ENCODE results near the gene LMTK2.

Gene LMTK2

DNA sequence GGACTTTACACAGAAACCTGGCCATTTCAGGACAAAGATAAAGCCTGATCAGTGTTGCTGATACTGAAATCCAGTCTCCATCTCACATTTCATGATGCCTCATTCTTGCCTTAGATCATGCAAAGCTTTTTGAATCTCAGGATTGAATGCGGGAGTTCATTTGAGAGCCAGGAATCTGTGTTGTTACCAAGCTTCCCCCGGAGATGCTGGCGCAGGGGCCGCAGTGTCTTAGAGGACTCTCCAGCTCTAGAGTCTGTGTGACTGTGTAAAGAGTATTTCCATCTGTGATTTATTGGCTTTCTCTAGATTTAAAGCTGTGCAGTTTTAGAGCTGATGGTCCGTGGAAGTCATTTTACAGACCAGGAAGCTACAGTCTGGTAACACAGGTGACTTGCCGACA, 32.0 kb downstream of the LMTK2 start:
- no peak for DNase-seq

DNA sequence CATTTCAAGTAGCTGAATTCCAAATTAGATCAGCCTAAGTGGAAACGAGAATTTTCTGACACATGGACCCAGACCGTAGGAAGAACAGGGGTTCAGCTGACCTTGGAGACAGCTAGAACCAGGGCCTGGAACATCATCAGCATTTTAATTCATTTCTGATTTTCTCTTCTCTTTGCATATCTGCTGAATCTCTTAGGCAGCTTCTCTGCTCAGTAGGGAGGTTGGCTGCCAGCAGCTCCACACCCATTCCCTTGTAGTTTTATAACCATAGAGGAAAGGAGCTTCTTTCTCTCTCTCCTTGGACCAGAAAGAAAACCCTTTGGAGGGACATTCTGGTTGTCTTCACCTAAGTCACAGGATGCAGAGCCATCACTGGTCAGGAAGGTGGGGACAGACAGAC, 36.0 kb downstream of the LMTK2 start:
- DNase-seq = no peak

DNA sequence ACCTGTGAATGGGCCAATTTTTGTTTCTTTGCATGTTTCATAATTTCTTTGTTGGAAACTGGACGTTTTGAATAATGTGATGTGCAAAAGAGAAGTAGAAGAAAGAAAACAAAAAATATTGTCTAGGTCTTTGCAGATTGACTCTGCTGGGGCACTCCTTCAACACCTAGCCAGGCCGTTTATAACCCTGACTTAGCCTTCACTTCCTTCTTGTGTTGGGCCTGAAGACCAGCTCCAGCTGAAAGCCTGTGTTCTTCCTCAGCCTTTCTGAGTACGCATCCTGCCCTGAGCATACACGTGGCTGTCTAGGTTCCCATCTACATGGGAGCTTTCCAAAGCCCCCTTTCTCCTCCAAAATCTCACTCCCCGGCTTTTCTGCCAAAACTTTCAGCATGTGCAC, 41.9 kb downstream of the LMTK2 start:
- DNase-seq = no peak

DNA sequence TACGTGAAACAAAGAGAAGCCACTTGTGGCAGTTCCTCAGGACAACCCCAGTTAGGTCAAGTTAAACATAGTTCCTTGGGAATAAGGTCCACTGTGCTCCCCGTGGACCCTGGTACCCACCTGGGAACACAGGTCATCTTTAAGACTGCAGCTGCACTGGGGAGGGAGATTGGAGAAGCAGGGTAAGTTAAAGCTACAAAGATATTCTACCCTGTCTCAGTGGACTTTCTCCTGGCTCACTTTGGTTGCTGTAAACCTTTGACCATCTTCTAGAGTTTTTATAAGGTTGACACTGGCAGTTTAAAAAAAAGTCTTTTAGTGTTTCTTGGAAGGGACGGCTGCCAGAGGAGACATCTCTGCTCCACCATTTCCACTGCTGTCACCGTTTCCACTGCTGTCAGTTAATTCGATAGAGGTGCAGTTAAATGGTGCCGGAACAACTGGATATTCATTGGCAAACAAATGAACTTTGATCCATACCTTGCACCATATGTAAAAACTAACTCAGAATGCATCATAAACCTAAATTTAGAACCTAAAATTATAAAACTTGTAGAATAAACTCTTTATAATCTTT, 42.5 kb downstream of the LMTK2 start:
- no peak for DNase-seq

DNA sequence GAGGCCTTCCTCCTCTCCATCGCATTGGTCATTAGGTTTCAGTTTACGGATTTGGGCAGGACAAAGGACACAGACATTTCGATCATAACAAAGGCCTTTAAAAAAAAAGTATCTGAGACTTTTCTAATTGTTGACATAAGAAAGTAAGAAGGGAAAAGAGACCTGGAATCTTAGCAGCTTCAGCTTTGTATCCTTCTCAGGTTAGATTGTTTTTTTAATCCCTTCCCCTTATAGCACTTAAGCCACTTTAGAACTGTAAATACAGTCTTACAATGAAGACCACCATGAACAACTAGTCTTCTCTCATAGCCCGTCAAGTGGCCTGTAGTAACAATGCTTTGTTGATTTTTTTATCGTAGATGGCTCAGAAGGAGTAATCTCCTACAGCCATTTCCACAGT, 45.2 kb downstream of the LMTK2 start:
- DNase-seq = no peak

DNA sequence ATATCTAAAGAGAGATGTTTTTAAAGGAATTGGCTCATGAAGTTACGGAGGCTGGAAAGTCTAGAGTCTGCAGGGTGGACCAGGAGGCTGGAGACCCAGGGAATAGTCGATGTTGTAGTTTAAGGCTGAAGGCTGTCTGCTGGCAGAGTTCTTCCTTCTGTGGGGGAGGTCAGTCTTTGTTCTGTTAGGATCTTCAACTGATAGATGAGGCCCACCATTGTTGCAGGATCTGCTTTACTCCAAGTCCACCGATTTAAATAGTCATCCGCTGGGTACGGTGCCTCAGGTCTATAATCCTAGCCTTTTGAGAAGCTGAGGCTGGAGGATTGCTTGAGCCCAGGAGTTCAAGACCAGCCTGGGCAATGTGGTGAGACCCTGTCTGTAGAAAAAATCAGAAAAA, 50.0 kb downstream of the LMTK2 start:
- no peak for DNase-seq

DNA sequence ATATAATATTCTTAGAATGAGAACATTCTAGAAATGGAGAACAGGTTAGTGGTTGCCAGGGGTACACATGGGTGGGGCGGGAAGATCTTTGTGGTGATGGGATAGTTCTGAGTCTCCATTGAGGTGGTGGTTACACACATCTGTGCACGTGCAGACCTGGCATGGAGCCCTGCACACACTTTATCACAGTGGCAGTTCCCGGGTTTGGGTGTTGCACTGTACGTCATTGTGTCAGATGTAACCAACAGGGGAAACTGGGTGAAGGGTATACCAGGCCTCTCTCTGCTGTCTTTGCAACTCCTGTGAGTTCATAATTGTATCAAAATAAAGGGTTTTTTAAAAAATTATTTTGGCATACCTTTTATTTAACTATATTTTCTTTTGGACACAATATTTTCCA, 51.1 kb downstream of the LMTK2 start:
- no peak for DNase-seq

DNA sequence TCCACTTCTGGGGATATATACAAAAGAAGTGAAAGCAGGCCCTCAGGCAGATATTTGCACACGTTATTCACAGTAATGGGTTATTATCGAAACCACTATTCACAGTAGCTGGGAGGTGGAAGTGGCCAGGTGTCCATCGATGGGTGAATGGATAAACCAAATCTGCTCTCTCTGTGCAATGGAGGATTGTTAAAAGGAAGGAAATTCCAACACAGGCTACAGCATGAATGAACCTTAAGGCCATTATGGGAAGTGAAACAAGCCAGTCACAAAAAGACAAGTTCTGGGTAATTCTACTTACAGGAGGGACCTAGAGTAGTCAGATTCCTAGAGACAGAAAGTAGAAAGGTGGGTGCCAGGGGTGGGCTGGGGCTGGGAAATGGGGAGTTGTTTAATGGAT, 56.1 kb downstream of the LMTK2 start:
- no peak for DNase-seq

DNA sequence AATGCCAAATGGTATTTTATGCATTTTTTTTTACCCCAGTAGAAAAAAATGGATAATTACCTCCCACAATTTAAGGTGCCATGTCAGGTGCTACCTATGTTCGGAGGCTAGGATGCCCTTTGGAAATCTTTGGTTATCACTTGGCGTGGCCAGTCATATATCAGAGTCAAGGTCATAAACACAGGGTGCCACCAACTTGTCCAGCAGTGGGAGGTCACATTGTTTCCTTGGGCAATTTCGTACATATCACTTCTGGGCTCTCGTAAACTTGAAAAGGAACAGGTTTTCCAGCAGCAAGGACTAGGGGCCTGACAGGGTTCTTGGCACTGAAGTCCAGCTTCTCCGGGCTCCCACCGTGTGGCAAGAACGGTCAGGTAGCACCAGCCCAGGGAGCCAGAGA, 56.6 kb downstream of the LMTK2 start:
- DNase-seq = no peak

DNA sequence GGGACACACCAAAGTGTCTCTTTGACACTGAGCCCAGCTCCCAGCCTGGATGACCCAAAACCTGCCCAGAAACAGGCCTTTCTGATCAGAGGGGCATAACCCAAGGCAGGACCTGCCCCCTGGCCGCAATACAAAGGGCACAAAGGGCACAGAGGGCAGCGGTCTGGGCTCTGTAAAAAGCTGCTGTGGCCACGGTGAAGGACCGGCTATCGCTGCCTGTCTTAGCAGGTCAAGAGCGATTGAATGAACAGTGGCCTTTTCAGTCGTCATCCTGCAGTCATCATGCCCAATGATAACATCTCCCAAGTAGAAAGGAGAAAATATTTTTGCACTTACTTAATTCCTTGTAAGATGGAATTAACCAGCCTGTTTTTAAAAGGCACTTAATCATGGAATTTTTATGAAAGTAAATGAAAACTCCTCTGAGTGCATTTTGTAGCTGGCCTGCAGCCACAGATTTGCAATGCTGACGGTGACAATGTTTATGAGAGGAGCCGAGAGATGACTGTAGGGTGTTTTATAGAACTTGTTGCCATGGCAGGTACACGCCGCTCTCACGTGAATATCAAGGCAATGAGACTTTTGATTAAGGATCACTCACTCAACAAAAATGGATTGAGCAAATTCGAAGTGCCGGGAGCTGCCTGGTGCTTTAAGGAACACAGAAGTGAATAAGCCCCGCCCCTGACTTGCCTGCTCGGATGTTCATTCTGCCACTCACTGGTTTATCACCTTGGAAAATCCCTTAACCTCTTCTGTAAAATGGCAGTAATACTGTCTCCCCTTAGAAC, 57.2 kb downstream of the LMTK2 start:
- DNase-seq = no peak

DNA sequence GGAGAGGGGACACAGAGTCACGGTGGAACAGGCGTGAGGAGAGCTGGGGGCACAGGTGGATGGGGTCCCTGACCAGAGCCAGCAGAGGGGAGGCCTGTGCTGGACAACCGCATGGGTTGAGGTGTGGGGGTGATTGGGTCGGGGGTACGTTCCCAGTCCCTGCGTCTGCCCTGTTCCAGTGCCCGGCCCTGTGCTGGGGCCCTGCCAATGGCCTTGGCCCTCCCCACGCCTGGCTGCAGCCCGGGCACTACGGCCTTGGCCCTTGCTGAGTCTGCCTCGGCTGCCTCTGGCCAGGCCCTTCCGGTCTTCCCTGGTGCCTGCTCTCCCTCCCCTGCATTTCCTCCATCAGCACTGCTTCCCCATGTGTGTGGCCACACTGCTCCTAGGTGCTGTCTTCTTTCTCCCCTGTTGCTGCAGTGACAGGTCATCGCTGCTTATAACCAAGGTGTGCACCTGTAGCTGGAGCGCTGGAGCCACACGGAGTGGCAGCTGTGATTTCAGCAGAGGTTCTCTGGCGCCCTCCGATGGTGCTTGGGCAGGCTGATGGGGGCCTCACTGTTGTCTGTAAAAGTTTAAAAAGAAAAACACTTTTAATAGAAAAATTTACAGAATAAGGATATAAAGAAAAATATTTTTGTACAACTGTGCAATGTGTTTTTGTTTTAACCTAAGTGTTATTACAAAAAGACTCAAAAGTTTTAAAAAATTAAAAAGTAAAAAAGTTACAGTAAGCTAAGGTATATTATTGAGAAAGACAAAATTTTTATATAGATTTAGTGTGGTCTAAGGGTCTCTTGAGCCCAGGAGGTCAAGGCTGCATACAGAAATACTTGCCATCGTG, 59.4 kb downstream of the LMTK2 start:
- peak; percentile 39 to 65 for DNase-seq

DNA sequence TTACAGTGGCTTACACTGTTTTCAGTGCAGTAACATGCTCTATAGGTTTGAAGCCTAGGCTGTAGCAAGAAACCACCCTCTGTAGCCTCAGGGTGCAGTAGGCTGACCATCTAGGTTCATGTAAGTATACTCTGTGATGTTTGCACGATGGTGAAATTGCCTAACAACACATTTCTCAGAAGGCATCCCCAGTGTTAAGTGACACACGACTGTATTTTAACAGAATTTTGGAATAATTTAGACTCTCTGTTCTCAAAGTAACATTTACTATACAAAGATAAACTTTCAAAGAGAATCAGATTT, 60.0 kb downstream of the LMTK2 start:
- no peak for DNase-seq

DNA sequence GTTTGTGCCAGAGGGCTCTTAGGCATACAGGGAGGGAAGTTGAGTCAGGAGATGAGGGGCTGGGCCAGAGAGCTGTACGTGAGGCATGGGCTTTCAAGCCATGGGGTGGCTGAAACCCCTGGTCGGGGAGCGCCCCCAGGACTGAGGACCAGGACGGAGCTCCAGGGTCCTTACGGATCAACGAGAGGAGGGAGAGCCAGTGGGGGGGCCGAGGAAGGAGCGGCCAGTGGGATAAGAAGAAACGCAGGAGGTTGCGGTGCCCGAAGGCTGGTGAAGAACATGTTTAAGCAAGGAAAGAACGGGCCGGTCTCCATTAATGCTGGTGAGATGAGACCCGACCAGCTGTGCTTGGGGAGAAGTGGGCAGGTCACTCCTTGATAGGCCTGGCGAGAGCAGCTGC, 61.0 kb downstream of the LMTK2 start:
- no peak for DNase-seq

DNA sequence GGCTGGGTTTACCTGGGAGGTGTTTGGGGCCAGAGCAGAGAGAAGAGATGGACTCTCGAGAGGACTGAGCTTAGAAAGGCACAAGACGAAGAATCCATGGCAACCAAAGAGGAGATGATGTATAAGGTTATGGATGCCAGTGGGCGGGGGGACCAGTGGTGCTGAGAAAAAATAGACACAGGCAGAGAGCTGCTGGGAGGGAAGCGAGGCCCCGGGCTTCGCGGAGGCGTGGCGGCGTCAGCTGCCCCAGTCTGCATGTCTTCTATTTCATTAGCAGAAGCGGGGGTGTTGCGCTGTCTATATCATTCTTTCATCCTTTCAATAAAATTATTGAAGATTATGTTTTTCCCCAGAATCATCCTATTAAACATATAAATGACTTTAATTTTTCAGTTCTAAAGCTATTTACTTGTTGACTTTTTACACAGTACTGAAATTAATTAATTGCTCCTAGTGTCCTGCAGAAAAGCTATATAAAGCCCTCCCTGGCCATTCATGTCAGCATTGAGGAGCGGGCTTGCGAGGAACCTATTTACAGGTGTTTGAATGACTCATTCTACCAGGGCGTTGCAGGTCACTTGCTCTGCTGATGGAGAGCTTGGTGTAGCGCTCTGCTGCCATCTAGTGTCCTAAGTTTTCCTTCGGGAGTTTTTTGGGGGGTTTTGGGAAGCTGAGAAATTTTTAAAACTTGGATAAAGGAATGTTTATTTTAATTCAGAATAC, 61.7 kb downstream of the LMTK2 start:
- peak; percentile 58 to 69 for DNase-seq

DNA sequence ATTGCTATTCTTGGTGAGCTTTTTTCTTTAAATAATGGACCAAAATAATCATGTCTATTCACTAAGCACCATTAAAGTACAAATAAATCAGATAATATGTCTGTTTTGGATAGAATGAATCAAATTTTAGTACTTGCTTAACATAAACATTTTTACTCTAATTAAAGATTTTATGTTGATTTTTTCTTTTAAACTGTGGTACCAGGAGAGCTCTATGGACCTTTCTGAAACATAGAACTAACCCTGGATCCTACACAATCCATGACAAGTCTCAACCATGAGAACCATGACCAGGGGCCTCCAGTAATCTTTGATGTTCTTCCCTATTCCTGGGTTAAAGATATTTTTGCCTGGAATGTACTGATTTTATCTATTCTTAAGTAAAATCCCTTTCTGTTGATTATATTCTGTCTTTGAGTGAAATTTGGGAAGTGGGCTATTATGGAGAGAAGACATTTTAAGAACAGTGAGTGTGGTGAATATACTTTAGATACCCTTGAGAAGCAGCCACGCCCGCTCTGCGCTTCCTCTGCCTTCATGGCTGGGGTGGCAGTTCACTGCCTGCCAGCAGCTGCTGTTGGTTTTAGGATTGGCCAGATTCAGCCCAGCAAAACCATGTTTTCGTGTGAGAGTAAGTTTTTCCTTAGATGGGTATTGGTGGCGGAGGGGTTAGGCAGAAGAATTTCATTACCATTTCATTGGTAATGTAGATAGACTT, 62.4 kb downstream of the LMTK2 start:
- DNase-seq = no peak

DNA sequence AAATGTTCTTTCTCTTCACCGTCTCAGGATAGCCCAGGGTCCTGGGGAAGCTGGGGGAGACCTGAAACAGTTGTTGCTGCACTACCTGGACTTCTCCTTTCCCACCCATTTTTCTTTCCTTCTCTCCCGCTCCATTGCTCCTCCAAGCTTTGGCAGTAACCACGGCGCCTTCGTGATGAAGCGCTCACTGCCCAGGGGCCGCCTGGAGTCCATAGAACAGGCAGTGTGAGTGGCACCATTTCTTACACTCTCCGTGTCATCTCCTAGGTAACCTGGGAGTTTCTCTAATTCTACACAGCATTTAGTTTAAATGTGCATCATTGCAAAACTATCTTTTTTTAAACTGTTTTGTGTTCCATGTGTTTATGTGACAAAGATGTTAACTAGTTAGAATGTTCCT, 64.3 kb downstream of the LMTK2 start:
- DNase-seq = no peak

DNA sequence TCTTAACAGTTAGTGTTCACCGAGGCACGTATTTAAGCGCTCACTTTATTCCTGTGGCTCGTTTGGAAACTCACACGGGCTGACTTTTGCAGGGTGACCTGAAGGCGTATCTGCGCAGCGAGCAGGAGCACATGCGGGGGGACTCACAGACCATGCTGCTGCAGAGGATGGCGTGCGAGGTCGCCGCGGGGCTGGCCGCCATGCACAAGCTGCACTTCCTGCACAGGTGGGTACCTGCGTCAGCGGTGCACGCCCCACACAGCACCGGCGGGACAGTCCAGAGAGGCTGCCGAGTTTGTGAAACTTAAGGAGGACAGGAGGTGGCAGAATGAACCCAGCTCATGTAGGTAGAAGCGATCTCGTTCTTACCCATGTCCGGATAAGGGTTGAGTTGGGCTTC, 64.8 kb downstream of the LMTK2 start:
- DNase-seq = no peak

DNA sequence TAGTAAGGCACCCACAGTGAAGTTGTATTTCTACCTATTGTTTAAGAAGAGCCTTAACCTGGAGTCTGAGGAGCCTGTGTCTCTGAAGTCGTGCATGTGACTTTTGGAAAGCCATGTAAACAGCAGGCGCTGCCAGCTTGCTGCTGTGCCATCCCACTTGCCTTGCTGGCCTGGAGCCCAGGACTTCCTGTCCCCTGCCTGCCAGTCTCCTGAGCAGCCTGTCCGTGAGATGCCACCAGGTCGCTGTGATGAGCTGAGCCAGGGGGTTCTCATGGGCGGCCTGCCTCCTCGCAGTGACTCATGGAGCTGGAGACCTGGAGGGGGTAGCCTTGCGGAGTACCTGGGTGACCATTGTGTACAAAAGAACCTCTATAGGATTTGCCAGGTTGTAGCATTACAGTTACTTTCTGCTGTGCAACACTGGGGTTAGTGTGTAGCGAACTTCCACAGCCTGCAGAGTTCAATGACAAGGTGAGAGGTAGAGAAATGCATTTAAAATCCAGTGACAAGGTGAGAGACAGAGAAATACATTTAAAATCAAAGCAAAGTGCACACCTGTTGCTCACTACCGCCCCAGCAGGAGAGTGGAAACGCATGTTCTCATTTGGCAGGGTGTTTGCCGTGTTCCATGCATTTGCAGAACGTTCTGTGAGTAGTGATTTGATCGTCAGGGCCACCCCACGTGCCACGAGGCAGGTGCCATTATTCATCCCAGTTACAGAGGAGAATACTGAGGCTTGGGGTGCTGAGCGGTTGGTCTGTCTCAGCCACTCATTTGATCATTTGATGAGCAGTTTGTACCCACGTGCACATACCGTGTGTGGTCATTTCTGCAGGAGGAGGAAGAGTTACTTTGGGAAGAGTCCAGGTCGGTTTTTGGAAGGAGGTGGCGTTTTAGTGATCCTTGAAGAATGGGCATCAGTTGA, 67.9 kb downstream of the LMTK2 start:
- DNase-seq = no peak

DNA sequence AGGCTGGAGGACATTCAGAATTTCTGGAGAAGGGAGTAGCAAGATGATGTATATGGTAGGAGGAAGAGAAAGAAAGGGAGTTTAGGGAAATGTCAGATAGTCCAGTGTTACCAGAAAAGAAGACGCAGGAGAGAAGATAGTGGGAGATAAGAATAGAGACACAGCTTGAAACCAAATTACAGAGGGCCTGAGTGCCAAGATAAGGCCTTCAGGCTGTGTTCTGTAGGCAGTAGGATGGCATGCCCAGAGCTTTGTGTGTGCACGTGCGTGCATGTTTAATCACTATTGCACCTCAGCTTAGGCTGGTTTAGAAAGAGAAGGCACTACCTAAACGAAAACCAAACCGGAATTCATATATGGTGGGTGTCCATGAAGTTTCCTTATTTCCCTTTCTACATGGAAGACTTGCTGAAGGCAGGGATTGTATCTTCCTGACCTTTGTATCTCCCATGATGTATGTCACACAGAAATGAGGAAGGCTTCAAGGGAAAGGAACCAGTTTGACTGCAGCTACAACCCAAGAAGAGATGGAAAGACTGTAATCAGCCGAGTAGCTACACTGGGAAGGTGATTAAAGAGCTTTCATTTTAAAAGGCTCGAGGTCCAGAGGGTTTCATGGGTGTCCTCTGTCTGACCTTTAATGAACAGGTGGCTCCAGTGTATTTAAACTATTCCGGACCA, 68.7 kb downstream of the LMTK2 start:
- no peak for DNase-seq

DNA sequence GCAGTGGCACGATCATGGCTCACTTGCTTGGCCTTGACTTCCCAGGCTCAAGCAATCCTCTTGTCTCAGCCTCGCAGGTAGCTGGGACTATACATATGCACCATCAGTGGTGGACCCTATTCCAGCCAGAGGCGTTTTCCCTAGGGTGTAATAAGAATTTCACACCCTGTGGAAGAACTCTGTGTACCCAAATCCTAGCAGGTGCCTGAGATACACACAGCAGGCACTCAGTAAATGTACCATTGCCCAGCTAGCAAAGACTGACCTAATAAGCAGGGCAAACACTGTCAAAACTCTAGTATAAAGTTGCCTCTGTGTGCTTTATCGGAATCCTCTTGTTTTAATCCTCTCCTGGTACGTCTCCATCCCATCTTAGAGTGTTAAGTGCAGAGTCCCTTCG, 70.9 kb downstream of the LMTK2 start:
- no peak for DNase-seq

DNA sequence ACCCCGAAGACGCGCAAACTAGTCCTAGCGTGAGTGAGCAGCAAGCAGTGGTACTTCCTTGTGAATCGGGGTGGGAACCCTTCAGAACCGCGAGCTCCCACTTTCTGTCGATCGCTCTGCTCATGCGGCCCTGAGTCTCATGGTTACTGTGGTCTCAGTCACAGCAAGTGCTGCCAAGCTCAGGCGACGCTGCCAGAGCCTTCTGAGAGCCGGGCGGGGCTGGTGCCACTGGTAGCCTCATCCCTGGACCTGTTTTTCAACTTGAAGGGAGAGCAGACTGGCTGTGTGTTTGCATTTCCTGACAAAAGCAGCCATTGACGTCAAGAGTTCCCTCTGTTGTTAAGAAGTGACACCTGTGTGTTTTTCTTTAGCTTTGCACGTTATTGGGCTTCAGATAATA, 71.7 kb downstream of the LMTK2 start:
- no peak for DNase-seq
